Activated CD8-positive, alpha-beta T cell treated with anti-CD3 and anti-CD28 coated beads, Interleukin-2, amount 10 ng/mL, durations not matched to agents 7 days and 5 days (primary cell): ENCODE data around the gene NCKAP1. TPM values are rescaled to one million over a fixed set of nuclear protein-coding genes. Genes with fewer than 3 reads are reported as not detected.

ENCODE experiments used
- total RNA-seq, 2 experiments: library from RNA; stranded (reverse); gene quantifications; one replicate each; pipeline ENCODE4 v1.2.3, GENCODE V29; 2021

Gene NCKAP1
- total RNA-seq, 2 experiments from 2014 or later, result 0.50 to 0.52 TPM

Other genes starting within 250 kb of the NCKAP1 start
- gene FRZB, start 171.8 kb downstream of the NCKAP1 start, total RNA-seq, result not detected
- under 1 TPM; 0.39 to 0.68 TPM for gene DUSP19, start 40.3 kb upstream of the NCKAP1 start, total RNA-seq
- 10 to 100 TPM; 18.8 to 21.3 TPM for gene NUP35, start 86.0 kb upstream of the NCKAP1 start, total RNA-seq